Measurements from ENCODE around the gene FAM117B.

The FAM117B gene

DNA sequence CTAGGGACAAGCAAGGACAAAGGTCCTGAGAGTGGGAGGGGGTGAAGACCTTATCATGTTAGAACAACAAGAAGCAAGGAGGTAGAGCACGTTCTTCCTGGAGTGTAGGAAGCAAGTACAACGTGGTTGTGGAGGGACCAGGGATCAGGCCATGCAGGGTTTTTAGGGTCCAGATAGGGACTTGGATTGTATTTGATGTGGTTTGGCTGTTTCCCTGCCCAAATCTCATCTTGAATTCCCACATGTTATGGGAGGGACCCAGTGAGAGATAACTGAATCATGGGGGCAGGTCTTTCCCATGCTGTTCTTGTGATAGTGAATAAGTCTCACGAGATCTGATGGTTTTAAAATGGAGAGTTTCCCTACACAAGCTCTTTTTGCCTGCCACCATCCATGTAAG lies 183.6 kb downstream of the FAM117B start:
- DNase-seq, result no peak
